Measurements from ENCODE around the gene SPTBN5. TPM values are rescaled to one million over a fixed set of nuclear protein-coding genes. Genes with fewer than 3 reads are reported as not detected.

SPTBN5 gene
- total RNA-seq, 8 experiments from 2014 or later, result 0.18 to 2.3 (median 0.72) TPM

DNA sequence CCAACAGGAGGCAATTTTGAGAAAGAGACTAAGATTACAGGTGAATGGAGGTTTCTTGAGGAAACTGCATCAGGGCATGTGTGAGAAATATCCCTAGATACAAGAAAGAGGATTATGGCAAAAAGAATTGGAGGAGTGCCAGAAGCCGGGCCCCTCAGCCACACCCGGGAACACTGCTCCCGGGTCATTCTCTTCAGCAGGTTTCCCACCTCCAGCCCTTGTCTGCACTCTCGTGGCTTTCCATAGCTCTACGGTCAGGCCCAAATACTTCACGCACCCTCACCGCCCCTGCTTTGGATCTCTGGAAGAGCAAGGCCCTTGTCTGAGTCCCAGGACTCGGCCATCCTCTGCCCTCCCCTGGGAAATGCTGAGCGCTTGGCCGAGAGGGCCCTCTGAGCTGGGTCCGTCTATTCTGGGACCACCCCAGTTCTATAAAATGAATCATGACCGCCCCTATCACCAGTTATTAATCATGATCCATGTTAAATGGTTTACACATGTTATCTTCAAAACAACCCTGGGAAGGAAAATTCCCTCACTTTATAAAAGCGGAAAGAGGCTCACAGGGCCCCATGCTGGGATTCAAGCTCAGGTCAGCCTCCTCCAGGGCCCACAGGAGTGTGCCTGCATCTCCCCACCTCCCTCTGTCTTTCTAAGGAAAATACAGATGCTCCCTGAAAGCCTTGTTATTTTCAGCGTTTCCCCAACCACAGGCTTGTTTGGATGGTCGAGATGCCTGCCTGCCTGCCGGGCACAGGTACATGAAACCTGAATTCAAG, 38.8 kb upstream of the SPTBN5 start:
- 25 to 93% (median 63%) methylated on average over 2 to 11 of the region's 16 CpGs; no CpG with 5 or more reads in 2 of the 10 experiments for WGBS, 10 experiments
- no peak for ATAC-seq (replicated peaks in 6 of 8)
- in situ Hi-C loops (cut with MboI; ENCODE audit: low pct_unique_long_range_greater_than_20kb in 2 of 9, low sequenced_read_pairs in 9 of 9, unreplicated experiment in 9 of 9), result no loop called here
- Histone ChIP-seq H3K4me3 (no peak overlapping the region), H3K4me1 (replicated peaks in 1 of 2) (peaks cover 0 to 3% of the 10 kb centered on the region in 2 donors), H3K27ac (no peak overlapping the region)

DNA sequence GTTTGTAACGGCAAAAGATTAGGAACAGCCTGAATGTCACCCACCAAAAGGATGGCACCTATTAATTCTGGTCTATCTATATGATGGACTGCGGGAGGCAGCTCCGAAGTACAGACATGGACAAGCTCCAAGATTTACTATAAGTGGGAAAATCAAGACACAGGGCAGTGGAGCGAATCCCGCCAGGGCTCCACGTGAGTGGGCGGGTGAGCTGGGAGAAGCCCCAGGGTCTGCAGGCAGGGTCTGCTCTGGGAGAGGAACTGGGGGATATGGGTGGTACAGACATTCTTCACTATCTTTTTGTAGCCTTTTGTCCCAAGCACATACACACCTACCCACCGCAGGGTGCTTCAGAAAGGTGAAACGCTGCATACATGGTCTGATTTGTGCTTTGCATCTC, 38.2 kb upstream of the SPTBN5 start:
- Histone ChIP-seq H3K27ac (no peak overlapping the region), H3K4me3 (no peak overlapping the region), H3K4me1 (replicated peaks in 1 of 2) (peaks cover 0 to 3% of the 10 kb centered on the region in 2 donors)
- no peak for ATAC-seq (replicated peaks in 6 of 8)
- WGBS, 10 experiments, result 84 to 100% (median 98%) methylated on average over 3 to 8 of the region's 9 CpGs; no CpG with 5 or more reads in 4 of the 10 experiments
- in situ Hi-C loops (cut with MboI; ENCODE audit: low pct_unique_long_range_greater_than_20kb in 2 of 9, low sequenced_read_pairs in 9 of 9, unreplicated experiment in 9 of 9), result no loop called here

DNA sequence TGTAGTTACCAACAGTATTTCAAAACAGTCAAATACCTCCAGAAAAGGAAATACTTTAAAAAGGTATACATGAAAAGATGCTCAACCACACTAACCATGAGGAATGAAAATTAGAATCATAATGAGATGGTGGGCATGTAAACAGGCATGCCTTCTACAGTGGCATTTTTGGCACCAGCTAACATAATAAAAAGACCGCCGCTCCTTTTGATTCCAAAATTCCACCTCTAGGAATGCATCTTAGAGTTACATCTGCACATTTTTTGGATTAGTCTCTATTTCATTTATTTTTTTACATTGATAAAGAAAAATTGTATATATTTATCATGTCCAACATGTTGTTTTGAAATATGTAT, 37.0 kb upstream of the SPTBN5 start:
- Histone ChIP-seq H3K27ac (no peak overlapping the region), H3K4me1 (replicated peaks in 1 of 2) (peaks cover 0 to 3% of the 10 kb centered on the region in 2 donors)
- 44 to 100% (median 92%) methylated on average over 2 of the region's 2 CpGs; no CpG with 5 or more reads in 4 of the 10 experiments for WGBS, 10 experiments

DNA sequence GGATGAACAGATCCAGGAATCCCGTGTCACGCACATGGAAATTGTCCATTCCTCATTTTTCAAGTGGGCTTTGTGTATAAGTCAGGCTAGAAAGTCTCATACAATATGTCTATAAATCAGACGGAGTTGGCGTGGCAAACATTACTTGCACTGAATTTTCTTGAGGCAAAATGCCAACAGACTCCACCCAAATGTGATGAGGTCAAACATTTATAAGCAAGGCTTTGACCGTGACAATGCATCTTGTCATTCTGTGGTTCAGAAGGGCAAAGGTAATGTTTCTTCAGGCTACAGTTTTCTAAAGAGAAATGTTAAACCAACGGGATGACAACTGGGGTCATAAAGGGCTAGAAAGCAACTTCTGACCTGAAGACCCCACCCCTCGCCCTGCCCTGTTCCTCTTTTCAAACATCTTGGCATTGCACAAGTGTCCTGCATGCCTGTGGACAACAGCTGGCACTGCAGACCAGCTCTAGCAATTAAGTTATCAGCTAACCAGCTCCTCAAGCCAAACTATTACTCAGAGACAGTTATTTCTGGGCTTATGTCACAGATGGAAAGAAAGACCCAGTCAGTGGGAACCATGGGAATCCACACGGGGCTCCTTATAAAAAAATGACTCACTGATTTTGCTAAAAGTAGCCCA, 36.5 kb upstream of the SPTBN5 start:
- peak in 3 of 8 experiments; percentile 6 to 43 (median 7) for ATAC-seq (replicated peaks in 6 of 8)
- in situ Hi-C loops (cut with MboI; ENCODE audit: low pct_unique_long_range_greater_than_20kb in 2 of 9, low sequenced_read_pairs in 9 of 9, unreplicated experiment in 9 of 9), result no loop called here
- H3K4me3 ChIP-seq, result no peak overlapping the region
- WGBS, 10 experiments, result 0 to 76% (median 45%) methylated on average over 2 to 7 of the region's 8 CpGs; no CpG with 5 or more reads in 2 of the 10 experiments
- no peak overlapping the region for H3K27ac ChIP-seq
- peaks cover 0 to 3% of the 10 kb centered on the region in 2 donors for H3K4me1 ChIP-seq (replicated peaks in 1 of 2)

More for the DNA sequence above, 37.0 kb upstream of the SPTBN5 start:
- in situ Hi-C loops (cut with MboI; ENCODE audit: low pct_unique_long_range_greater_than_20kb in 2 of 9, low sequenced_read_pairs in 9 of 9, unreplicated experiment in 9 of 9), result no loop called here
- H3K4me3 ChIP-seq, result no peak overlapping the region
- ATAC-seq (replicated peaks in 6 of 8), result no peak

DNA sequence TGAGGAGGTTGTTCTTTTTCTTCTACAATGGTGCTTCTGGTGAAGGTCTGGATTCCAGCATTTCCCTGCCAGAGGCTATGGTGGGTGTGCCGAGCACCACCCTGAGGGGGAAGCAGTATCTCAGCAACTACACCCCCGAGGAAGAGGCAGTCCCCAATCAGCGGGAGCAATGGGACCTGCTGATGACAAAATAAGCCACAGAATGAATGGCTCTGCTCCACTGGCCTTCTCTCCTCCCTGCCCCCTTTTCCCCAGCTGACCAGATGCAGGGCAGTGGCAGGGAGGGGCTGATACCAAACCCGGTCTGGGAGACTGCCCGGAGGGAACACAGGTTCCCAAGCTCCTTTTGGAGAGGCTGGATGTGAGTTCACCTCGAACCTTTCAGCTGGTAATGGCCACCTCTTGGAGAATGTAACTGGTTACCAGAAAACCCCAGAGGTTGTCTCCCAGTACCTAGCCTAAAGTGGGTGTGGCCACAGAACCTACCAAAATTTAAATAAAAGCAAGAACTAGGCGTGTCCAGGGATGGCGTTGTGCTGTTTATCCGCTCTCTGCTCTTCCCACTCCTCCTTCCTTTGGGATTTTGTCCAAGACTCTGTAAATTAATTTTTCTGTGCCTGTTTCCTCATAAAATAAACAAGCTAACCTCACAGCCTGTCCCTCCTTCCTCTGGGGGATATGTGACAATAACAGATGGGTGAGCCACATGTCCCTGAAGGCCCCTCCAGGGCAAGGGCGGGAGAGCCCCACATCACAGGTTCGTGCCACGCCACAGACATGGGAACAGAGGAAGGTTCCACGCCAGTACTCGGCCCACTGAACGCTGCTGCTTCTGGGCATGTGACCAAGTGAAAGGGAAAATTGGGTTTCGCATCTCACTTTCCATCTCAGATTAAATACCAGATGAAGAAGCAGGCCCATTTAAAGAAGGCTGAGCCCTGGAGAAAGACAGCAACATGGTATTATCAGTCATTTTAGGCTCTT, 35.1 kb upstream of the SPTBN5 start:
- Histone ChIP-seq H3K4me1 (replicated peaks in 1 of 2) (peaks cover 0 to 3% of the 10 kb centered on the region in 2 donors), H3K27ac (no peak overlapping the region), H3K4me3 (no peak overlapping the region)
- in situ Hi-C loops (cut with MboI; ENCODE audit: low pct_unique_long_range_greater_than_20kb in 2 of 9, low sequenced_read_pairs in 9 of 9, unreplicated experiment in 9 of 9), result no loop called here
- 0 to 100% (median 56%) methylated on average over 1 to 13 of the region's 16 CpGs for WGBS, 10 experiments
- ATAC-seq (replicated peaks in 6 of 8), result peak in 3 of 8 experiments; percentile 62 to 67 (median 67)

DNA sequence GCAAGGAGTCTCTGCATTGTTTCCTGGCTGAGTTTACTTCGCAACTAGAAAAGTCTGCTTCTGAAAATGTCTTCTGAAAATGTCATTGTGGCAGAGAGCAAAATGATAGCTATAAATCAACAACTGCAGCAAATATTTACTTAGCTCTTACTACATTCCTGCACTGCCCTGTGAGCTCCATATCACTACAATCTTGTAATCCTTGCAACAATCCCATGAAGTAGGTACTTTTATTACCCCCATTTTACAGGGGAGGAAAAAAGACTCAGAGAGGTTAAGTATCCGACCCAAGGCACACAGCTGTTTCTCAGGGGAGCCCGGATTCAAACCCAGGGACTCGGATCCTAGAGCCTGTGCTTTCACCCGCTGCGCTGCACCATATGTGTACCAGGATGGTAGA, 34.2 kb upstream of the SPTBN5 start:
- no peak overlapping the region for H3K4me3 ChIP-seq
- in situ Hi-C loops (cut with MboI; ENCODE audit: low pct_unique_long_range_greater_than_20kb in 2 of 9, low sequenced_read_pairs in 9 of 9, unreplicated experiment in 9 of 9), result no loop called here
- H3K4me1 ChIP-seq (replicated peaks in 1 of 2), result peaks cover 0 to 3% of the 10 kb centered on the region in 2 donors
- peak in 2 of 8 experiments; percentile 7 to 45 for ATAC-seq (replicated peaks in 6 of 8)
- H3K27ac ChIP-seq, result no peak overlapping the region
- WGBS, 10 experiments, result 60 to 100% (median 92%) methylated on average over 1 to 6 of the region's 6 CpGs; no CpG with 5 or more reads in 1 of the 10 experiments

DNA sequence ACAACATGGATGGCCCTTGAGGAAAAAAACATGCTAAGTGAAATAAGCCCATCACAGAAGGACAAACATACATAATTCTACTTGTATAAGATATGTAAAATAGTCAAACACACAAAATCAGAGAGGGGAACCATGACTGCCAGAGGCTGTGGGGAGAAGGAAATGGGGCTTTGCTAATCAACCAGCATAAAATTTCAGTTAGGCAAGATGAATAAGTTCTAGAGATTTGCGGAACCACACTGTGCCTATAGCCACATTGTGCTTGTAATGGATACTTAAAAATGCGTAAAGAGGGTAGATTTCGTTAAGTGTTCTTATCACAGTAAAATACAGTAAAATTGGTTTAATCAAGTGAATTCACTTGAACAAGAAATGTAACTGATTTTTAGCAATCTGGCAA, 33.7 kb upstream of the SPTBN5 start:
- peak in 1 of 8 experiments; percentile 38 for ATAC-seq (replicated peaks in 6 of 8)
- WGBS, 10 experiments, result 18 to 100% (median 91%) methylated on average over 1 to 3 of the region's 3 CpGs; no CpG with 5 or more reads in 2 of the 10 experiments
- in situ Hi-C loops (cut with MboI; ENCODE audit: low pct_unique_long_range_greater_than_20kb in 2 of 9, low sequenced_read_pairs in 9 of 9, unreplicated experiment in 9 of 9), result no loop called here
- Histone ChIP-seq H3K4me1 (replicated peaks in 1 of 2) (peaks cover 0 to 3% of the 10 kb centered on the region in 2 donors), H3K4me3 (no peak overlapping the region), H3K27ac (no peak overlapping the region)

DNA sequence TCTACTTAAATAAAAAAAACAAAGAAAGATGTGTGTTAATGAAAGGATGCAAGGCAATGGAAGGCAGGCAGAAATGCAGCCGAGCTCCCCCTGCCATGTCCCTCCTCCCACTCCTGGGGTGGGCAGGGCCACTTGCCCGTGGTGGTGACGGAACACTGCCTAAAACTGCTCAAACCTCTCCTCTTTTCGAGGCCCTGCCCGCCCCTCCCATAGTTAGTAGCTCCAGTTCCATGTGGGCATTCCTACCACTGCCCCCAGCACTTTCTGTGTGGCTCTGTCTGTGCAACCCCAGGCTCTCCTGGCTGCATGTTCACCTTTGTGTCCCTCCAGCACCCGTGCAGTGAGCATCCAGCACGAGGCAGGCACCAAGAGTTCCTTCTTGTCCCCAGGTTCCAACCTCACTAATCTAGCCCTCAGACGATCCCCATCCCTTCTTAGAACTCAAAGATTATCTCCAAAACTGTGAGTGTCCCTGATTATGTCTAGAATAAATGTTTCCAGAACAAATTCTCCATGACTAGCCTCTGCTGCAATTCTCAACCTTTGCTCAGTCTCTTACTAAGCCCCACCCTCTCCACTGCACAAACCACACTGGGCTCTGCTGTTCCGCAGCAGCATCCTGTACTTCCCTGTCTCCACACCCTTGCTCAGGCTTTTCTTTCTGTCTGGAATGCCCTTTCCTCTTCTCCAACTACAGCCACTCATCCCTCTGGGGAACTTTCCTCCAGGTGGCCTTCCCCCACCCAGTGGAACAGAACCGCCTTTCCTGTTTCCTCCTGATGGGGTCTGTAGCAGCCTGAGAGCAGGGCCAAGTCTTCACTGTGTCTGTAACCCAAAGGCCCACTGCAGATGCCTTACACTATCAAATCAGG, 32.6 kb upstream of the SPTBN5 start:
- Histone ChIP-seq H3K4me1 (replicated peaks in 1 of 2) (peaks cover 4% of the 10 kb centered on the region in 2 donors), H3K27ac (no peak overlapping the region), H3K4me3 (no peak overlapping the region)
- peak in 3 of 8 experiments; percentile 3 to 37 (median 30) for ATAC-seq (replicated peaks in 6 of 8)
- in situ Hi-C loops (cut with MboI; ENCODE audit: low pct_unique_long_range_greater_than_20kb in 2 of 9, low sequenced_read_pairs in 9 of 9, unreplicated experiment in 9 of 9), result no loop called here
- 10 to 92% (median 76%) methylated on average over 3 to 7 of the region's 10 CpGs; no CpG with 5 or more reads in 4 of the 10 experiments for WGBS, 10 experiments

DNA sequence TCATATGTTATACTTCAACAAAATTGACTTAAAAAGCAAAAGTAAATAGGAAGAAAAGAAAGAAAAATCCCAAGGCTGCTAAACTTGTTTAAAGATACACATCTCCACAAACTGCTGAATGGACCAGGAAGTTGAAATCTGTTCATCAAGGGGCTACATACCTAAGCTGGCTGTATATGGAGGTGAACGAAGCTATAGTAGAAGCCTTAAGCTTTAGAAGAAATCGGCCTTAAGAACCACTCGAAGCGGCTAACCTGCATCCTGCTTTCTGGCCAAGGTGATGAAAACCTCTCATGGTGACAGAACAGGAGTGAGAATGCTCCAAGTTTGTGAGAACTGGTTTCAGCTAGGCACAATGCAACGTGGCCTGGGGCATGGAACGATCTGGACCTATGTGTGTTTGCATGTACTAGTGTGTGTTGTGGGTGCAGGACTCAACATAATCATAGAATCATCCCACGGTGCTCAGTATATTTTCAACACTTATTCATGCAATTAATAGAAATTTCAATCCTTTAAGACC, 31.3 kb upstream of the SPTBN5 start:
- no peak for ATAC-seq (replicated peaks in 6 of 8)
- H3K4me3 ChIP-seq, result no peak overlapping the region
- in situ Hi-C loops (cut with MboI; ENCODE audit: low pct_unique_long_range_greater_than_20kb in 2 of 9, low sequenced_read_pairs in 9 of 9, unreplicated experiment in 9 of 9), result no loop called here
- 81 to 100% (median 95%) methylated on average over 3 to 7 of the region's 7 CpGs; no CpG with 5 or more reads in 2 of the 10 experiments for WGBS, 10 experiments
- H3K4me1 ChIP-seq (replicated peaks in 1 of 2), result peaks cover 12 to 15% of the 10 kb centered on the region in 2 donors
- no peak overlapping the region for H3K27ac ChIP-seq

DNA sequence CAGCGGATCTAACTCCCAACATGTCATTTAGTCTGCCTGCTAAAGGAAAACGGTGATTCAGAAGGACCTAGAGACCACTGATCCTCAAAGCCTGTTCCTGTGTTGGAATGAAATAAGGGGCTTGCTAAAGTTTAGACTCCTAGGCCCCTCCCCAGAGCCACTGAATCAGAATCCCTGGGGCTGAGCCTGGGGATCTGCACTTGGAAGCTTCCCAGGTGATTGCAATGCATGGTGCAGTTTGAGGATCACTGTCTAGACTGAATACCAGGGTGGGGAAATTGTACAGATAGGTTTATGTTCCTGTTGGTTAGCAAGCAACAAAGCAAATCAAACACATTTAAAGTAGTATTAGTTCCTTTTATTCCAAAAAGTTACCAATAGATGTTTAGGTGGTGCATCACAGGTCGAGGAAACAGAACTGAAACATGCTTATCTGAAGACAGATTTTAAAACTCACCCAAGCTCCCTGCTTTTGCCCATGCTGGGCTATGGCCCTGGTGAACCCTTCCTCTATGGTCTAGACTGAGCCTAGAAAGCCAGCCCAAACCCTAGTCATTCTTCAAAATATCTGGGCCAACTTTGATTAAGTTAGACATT, 29.6 kb upstream of the SPTBN5 start:
- 33 to 100% (median 100%) methylated on average over 1 to 3 of the region's 3 CpGs; no CpG with 5 or more reads in 2 of the 10 experiments for WGBS, 10 experiments
- H3K27ac ChIP-seq, result no peak overlapping the region
- no peak overlapping the region for H3K4me3 ChIP-seq
- in situ Hi-C loops (cut with MboI; ENCODE audit: low pct_unique_long_range_greater_than_20kb in 2 of 9, low sequenced_read_pairs in 9 of 9, unreplicated experiment in 9 of 9), result no loop called here
- ATAC-seq (replicated peaks in 6 of 8), result no peak
- peaks cover 15 to 22% of the 10 kb centered on the region in 2 donors for H3K4me1 ChIP-seq (replicated peaks in 1 of 2)

DNA sequence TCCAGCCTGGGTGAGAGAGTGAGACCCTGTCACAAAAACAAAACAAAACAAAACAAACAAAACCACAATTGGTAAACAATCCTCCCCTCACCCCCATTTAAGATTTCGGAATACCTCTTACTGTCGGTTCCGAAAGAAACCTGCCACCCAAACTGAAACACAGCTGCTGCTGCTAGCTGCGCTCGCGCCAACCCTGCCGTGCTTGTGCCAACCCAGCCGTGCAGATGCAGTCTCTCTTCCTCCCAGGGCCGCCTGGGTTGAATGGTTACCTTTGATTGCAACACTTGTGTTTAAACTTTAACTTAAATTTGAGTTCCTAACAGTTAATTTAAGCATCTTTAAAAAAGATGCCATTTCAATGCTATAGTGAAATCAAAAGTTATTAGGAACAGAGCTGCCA, 28.5 kb upstream of the SPTBN5 start:
- Histone ChIP-seq H3K4me3 (no peak overlapping the region), H3K27ac (no peak overlapping the region), H3K4me1 (replicated peaks in 1 of 2) (peaks cover 15 to 22% of the 10 kb centered on the region in 2 donors)
- ATAC-seq (replicated peaks in 6 of 8), result no peak
- WGBS, 10 experiments, result 75 to 100% (median 95%) methylated on average over 1 to 8 of the region's 9 CpGs; no CpG with 5 or more reads in 2 of the 10 experiments
- in situ Hi-C loops (cut with MboI; ENCODE audit: low pct_unique_long_range_greater_than_20kb in 2 of 9, low sequenced_read_pairs in 9 of 9, unreplicated experiment in 9 of 9), result no loop called here
